ENCODE data around the gene FNDC11. TPM values are rescaled to one million over a fixed set of nuclear protein-coding genes. Genes with fewer than 3 reads are reported as not detected.
"Not testable (repeated sequence)": the region's sequence is repeated elsewhere in the genome, so short reads cannot be mapped to it uniquely, and the experiment has no call there.

FNDC11 gene
- 1 to 10 TPM in 1 of 3 donors, under 1 TPM in 2; 0.17 to 1.0 (median 0.36) TPM for polyA plus RNA-seq

GRCh38 chr20:63553933-63554290 is at the start of gene FNDC11:
FNDC11 (plus strand) TSS chr20:63554159; CDS start chr20:63555664, 1,505 bp downstream.
- H3K27ac ChIP-seq (ENCODE audit: low read depth, low read length): no peak within 1 kb of the TSS
- 0 to 4% (median 2%) methylated on average over 24 to 34 of the region's 34 CpGs for WGBS, 3 donors

GRCh38 chr20:63504642-63505041 is 49.3 kb upstream of the FNDC11 start:
- H3K27ac ChIP-seq (ENCODE audit: low read depth, low read length): no peak overlapping the region
- WGBS, 3 donors: 83 to 92% (median 89%) methylated on average over 9 of the region's 9 CpGs

- H3K27ac ChIP-seq (ENCODE audit: low read depth, low read length): no peak overlapping the region
- 77 to 90% (median 86%) methylated on average over 8 of the region's 8 CpGs for WGBS, 3 donors
These were observed 48.7 kb upstream of the FNDC11 start for GRCh38 chr20:63505281-63505680.

GRCh38 chr20:63505723-63506122 is 48.2 kb upstream of the FNDC11 start:
- no peak overlapping the region for H3K27ac ChIP-seq (ENCODE audit: low read depth, low read length)
- 85 to 92% (median 90%) methylated on average over 12 of the region's 12 CpGs for WGBS, 3 donors

GRCh38 chr20:63507083-63507743 is 46.7 kb upstream of the FNDC11 start:
- H3K27ac ChIP-seq (ENCODE audit: low read depth, low read length): no peak overlapping the region
- WGBS, 3 donors: 90 to 92% (median 90%) methylated on average over 30 of the region's 30 CpGs

GRCh38 chr20:63508072-63508768 is 45.7 kb upstream of the FNDC11 start:
- 83 to 86% (median 84%) methylated on average over 33 of the region's 33 CpGs for WGBS, 3 donors
- no peak overlapping the region for H3K27ac ChIP-seq (ENCODE audit: low read depth, low read length)

GRCh38 chr20:63509088-63509564 is 44.8 kb upstream of the FNDC11 start:
- WGBS, 3 donors: 84 to 88% (median 87%) methylated on average over 9 of the region's 9 CpGs
- no peak overlapping the region for H3K27ac ChIP-seq (ENCODE audit: low read depth, low read length)

GRCh38 chr20:63513207-63513606 is 40.8 kb upstream of the FNDC11 start:
- no peak overlapping the region for H3K27ac ChIP-seq (ENCODE audit: low read depth, low read length)
- 90 to 91% (median 90%) methylated on average over 3 of the region's 3 CpGs for WGBS, 3 donors

- not testable (repeated sequence) for H3K27ac ChIP-seq (ENCODE audit: low read depth, low read length)
- 52 to 84% (median 60%) methylated on average over 8 to 10 of the region's 10 CpGs for WGBS, 3 donors
These were observed 39.4 kb upstream of the FNDC11 start for GRCh38 chr20:63514520-63514919.

GRCh38 chr20:63517376-63518309 is 36.3 kb upstream of the FNDC11 start:
- 92 to 94% (median 93%) methylated on average over 31 to 32 of the region's 32 CpGs for WGBS, 3 donors
- no peak overlapping the region for H3K27ac ChIP-seq (ENCODE audit: low read depth, low read length)

- WGBS, 3 donors: 84 to 89% (median 85%) methylated on average over 20 of the region's 20 CpGs
- H3K27ac ChIP-seq (ENCODE audit: low read depth, low read length): no peak overlapping the region
These were observed 35.6 kb upstream of the FNDC11 start for GRCh38 chr20:63518351-63518861.

GRCh38 chr20:63518946-63519667 is 34.9 kb upstream of the FNDC11 start:
- no peak overlapping the region for H3K27ac ChIP-seq (ENCODE audit: low read depth, low read length)
- WGBS, 3 donors: 74 to 75% (median 74%) methylated on average over 29 to 32 of the region's 32 CpGs

GRCh38 chr20:63519668-63520503 is 34.1 kb upstream of the FNDC11 start:
- WGBS, 3 donors: 1% methylated on average over 64 to 72 of the region's 72 CpGs

GRCh38 chr20:63520504-63520933 is 33.4 kb upstream of the FNDC11 start, which contains the start of gene PPDPF:
PPDPF (plus strand) TSS chr20:63520765; CDS start chr20:63521309, 544 bp downstream.
- 0 to 1% (median 0%) methylated on average over 25 to 64 of the region's 64 CpGs for WGBS, 3 donors
- H3K27ac ChIP-seq (ENCODE audit: low read depth, low read length): no peak within 1 kb of the TSS

More at GRCh38 chr20:63519668-63520503, 34.1 kb upstream of the FNDC11 start:
- H3K27ac ChIP-seq (ENCODE audit: low read depth, low read length): no peak overlapping the region

- H3K27ac ChIP-seq (ENCODE audit: low read depth, low read length): no peak overlapping the region
- WGBS, 3 donors: 1 to 2% (median 1%) methylated on average over 33 to 68 of the region's 68 CpGs
These were observed 32.9 kb upstream of the FNDC11 start for GRCh38 chr20:63520934-63521601.

GRCh38 chr20:63521602-63522001 is 32.4 kb upstream of the FNDC11 start:
- WGBS, 3 donors: 30 to 50% (median 49%) methylated on average over 21 to 23 of the region's 23 CpGs
- no peak overlapping the region for H3K27ac ChIP-seq (ENCODE audit: low read depth, low read length)
